A549 (cell line): ENCODE data around the gene PRSS53.

Source experiments
- ELK1 ChIP-seq: fragments of 150-350 bp; IDR thresholded peaks from 2 replicates; pipeline ENCODE4 v1.6.1; 2014; ENCODE audit warnings: low read depth, mild to moderate bottlenecking, low read length
- EP300 ChIP-seq, 2 experiments: fragments of >200 bp; sonication (Bioruptor Twin); formaldehyde crosslinking; IDR thresholded peaks; 2 replicates in 1 of 2; 3 replicates in 1 of 2; pipeline ENCODE4 v1.6.1; 2016 to 2017
- HOXB13 ChIP-seq: fragments of 250-450 bp; sonication (Bioruptor Pico); IDR thresholded peaks from 2 replicates; pipeline ENCODE4 v1.5.0; 2020; ENCODE audit warnings: low read depth, mild to moderate bottlenecking, moderate library complexity
- POLR2A ChIP-seq: IDR thresholded peaks from 2 replicates; pipeline ENCODE4 v1.6.1; 2012; ENCODE audit warnings: mild to moderate bottlenecking, low read length
- RAD21 ChIP-seq, 2 experiments: fragments of >200 bp in 1 of 2; sonication (Bioruptor Twin) in 1 of 2; formaldehyde crosslinking in 1 of 2; IDR thresholded peaks in 1 of 2; conservative IDR thresholded peaks in 1 of 2; 2 replicates in 1 of 2; 3 replicates in 1 of 2; pipeline ENCODE4 v1.6.1; 2012 to 2018; ENCODE audit warnings: inconsistent platforms in 1 of 2
- SMC3 ChIP-seq: fragments of >200 bp; sonication (Bioruptor Twin); formaldehyde crosslinking; IDR thresholded peaks from 3 replicates; pipeline ENCODE4 v1.6.1; 2018; ENCODE audit warnings: inconsistent platforms

- TF ChIP-seq HOXB13 (CRISPR knock-in tag), result no peak
- TF ChIP-seq SMC3, result no peak
- no peak for TF ChIP-seq EP300 (IDR thresholded peaks at IDR 0.05)
- no peak for TF ChIP-seq RAD21 (conservative IDR thresholded peaks at IDR 0.05 in 1 of 2, IDR thresholded peaks at IDR 0.05 in 1 of 2)
- TF ChIP-seq ELK1, result no peak
- TF ChIP-seq POLR2A, result no peak
These were observed 12.4 kb downstream of the PRSS53 start for GRCh38 chr16:31076319-31076718.
